GM12874 (cell line): ENCODE results near the gene DPY30.

Experiments
- CTCF ChIP-seq: IDR thresholded peaks from 2 replicates; pipeline ENCODE4 v1.5.1; 2011; ENCODE audit warnings: low read depth, mild to moderate bottlenecking, control low read depth, low read length, moderate library complexity; ENCODE audit not compliant: insufficient read depth

DPY30 gene

GRCh38 chr2:32002406-32002805 is 37.2 kb downstream of the DPY30 start:
- TF ChIP-seq CTCF: no peak

GRCh38 chr2:31999438-31999837 is 40.2 kb downstream of the DPY30 start:
- TF ChIP-seq CTCF: no peak

- TF ChIP-seq CTCF: no peak
Observed at GRCh38 chr2:31998731-31999383, 40.7 kb downstream of the DPY30 start.

GRCh38 chr2:31997653-31998052 is 42.0 kb downstream of the DPY30 start:
- TF ChIP-seq CTCF: no peak

GRCh38 chr2:31996571-31997150 is 42.9 kb downstream of the DPY30 start:
- TF ChIP-seq CTCF: no peak

- TF ChIP-seq CTCF: no peak
Observed at GRCh38 chr2:31992934-31993333, 46.7 kb downstream of the DPY30 start.

- TF ChIP-seq CTCF: no peak
Observed at GRCh38 chr2:31992025-31992579, 47.5 kb downstream of the DPY30 start.
